GM12874 (cell line): Measurements from ENCODE around the gene PLA2G5.

Experiments used
- TF ChIP-seq, protein P1 (sequence below): IDR thresholded peaks from 2 replicates; pipeline ENCODE4 v1.5.1; 2011; ENCODE audit warnings: low read depth, mild to moderate bottlenecking, control low read depth, low read length, moderate library complexity; ENCODE audit not compliant: insufficient read depth

The PLA2G5 gene

DNA sequence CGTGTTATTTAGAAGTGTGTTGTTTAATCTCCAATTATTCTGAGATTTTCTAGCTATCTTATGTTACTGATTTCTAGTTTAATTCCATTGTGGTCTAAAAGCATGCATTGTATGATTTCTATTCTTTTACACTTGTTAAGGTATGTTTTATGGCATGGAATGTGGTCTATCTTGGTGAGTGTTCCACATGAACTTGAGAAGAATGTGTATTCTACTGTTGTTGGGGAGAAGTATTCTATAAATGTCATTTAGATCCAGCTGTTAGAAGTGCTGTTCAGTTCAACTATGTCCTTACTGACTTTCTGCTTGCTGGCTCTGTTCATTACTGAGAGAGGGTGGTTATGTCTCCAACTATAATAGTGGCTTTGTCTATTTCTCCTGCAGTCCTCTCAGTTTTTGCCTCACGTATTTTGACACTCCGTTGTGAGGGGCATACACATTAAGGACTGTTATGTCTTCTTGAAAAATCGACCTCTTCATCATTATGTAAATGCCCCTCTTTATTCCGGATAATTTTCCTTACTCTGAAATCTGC, 12.0 kb upstream of the PLA2G5 start:
- TF ChIP-seq, protein P1, sequence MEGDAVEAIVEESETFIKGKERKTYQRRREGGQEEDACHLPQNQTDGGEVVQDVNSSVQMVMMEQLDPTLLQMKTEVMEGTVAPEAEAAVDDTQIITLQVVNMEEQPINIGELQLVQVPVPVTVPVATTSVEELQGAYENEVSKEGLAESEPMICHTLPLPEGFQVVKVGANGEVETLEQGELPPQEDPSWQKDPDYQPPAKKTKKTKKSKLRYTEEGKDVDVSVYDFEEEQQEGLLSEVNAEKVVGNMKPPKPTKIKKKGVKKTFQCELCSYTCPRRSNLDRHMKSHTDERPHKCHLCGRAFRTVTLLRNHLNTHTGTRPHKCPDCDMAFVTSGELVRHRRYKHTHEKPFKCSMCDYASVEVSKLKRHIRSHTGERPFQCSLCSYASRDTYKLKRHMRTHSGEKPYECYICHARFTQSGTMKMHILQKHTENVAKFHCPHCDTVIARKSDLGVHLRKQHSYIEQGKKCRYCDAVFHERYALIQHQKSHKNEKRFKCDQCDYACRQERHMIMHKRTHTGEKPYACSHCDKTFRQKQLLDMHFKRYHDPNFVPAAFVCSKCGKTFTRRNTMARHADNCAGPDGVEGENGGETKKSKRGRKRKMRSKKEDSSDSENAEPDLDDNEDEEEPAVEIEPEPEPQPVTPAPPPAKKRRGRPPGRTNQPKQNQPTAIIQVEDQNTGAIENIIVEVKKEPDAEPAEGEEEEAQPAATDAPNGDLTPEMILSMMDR, result no peak

GRCh38 chr1:20058531-20058930, 11.5 kb upstream of the PLA2G5 start:
- TF ChIP-seq, protein P1, result no peak

GRCh38 chr1:20059847-20060246, 10.1 kb upstream of the PLA2G5 start:
- TF ChIP-seq, protein P1, result no peak

- TF ChIP-seq, protein P1, result no peak
Measured at GRCh38 chr1:20061866-20062265, 8.1 kb upstream of the PLA2G5 start.

- TF ChIP-seq, protein P1, result no peak
Measured at GRCh38 chr1:20063861-20064292, 6.1 kb upstream of the PLA2G5 start.

DNA sequence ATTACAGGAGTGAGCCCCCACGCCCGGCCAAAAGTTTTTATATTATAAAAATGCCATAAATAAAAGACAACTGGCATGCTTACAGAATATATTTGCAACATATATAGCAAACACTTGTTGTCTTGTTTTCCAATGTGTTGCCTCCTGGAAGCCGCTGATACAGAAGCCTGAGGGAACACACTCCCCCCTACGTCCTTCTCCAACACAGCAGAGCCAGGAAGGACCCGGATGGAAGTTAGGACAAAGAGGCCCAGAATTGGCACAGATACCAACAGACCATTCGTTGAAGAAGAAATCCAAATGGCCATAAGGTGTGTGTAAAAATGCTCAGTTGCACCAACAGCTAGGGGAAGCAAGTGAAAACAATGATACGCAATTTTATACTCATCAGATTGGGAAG, 1.3 kb upstream of the PLA2G5 start:
- TF ChIP-seq, protein P1, result no peak

- TF ChIP-seq, protein P1, result no peak
Measured at GRCh38 chr1:20070357-20070756, 363 bp downstream of the PLA2G5 start.
